Heart left ventricle (tissue), 13 donors: ENCODE data around the gene SLC7A6.

Source experiments
- CTCF ChIP-seq, 12 donors: fragments of 200-600 bp; sonication (generic) in 4 of 12; IDR thresholded peaks; one replicate each; pipeline versions ENCODE4 v1.5.0 to v1.8.0; 2018 to 2022; ENCODE audit warnings: antibody characterized with exemption in 12 of 12, mild to moderate bottlenecking in 5 of 12
- POLR2A ChIP-seq, 2 donors: fragments of 450-650 bp; IDR thresholded peaks; one replicate each; pipeline ENCODE4 v1.6.1; 2017; ENCODE audit warnings: antibody characterized with exemption in 2 of 2, mild to moderate bottlenecking in 2 of 2, moderate library complexity in 2 of 2
- donor health status: ischemic (EF 13 %, LVEDD 7.1; RV severe dilation, severe dysfunction).
- donor health status: DM: no; HTN: yes; CAD: no.
- donor health status: DM: no; HTN: no; CAD: no.
- donor health status: ischemic (EF 25% LVEDD 6.9; RV normal size, moderate dysfunction).
- donor health status: ischemic (EF 25% LVEDD 5.7; RV mildly dilated, moderate dysfunction).
- donor health status: ischemic (EF 35%, LVEDD 5.7; RV mildly dilated, moderate dysfunction).
- donor health status: nonischemic (EF 11% LVEDD 7.7; RV severe dilation, severe dysfunction).
- donor health status: DM: yes; HTN: yes; CAD: no.
- donor health status: PGD.
- donor health status: ischemic (EF 29% LVEDD 5.4; RV normal size, mild dysfunction).
- donor health status: nonischemic (EF 23%, LVEDD 6.1; RV moderate dilation, normal function).

GRCh38 chr16:68227850-68228553, 36.3 kb upstream of the SLC7A6 start:
- TF ChIP-seq POLR2A (IDR thresholded peaks at IDR 0.05) (no peak), CTCF (IDR thresholded peaks at IDR 0.05) (no peak)
